Osteoblast (primary cell): ENCODE results near the gene MZB1. TPM values are rescaled to one million over a fixed set of nuclear protein-coding genes. Genes with fewer than 3 reads are reported as not detected.
A peak's percentile ranks its signal among the peaks of the same experiment; 100 is the strongest.
"Not testable (repeated sequence)": the region's sequence is repeated elsewhere in the genome, so short reads cannot be mapped to it uniquely, and the experiment has no call there.

Experiments
- DNase-seq: peaks from one replicate; pipeline ENCODE4 v3.0.0; 2011; ENCODE audit warnings: low spot score, mixed read lengths; ENCODE audit not compliant: insufficient read length; ENCODE audit errors: missing footprints
- H2AFZ ChIP-seq: 2 replicates; pipeline ENCODE4 v1.6.0; 2011; ENCODE audit warnings: mild to moderate bottlenecking, low read length
- H3K27ac ChIP-seq: 2 replicates; pipeline ENCODE4 v1.5.1; 2011; ENCODE audit warnings: mild to moderate bottlenecking, low read depth, low read length, moderate library complexity
- H3K27me3 ChIP-seq: 2 replicates; pipeline ENCODE4 v1.6.0; 2012; ENCODE audit warnings: mild to moderate bottlenecking, control low read depth, inconsistent platforms, low read length, moderate library complexity; ENCODE audit not compliant: insufficient read depth
- H3K36me3 ChIP-seq: 2 replicates; pipeline ENCODE4 v1.5.1; 2011; ENCODE audit warnings: mild to moderate bottlenecking, low read length, control low read depth, moderate library complexity; ENCODE audit not compliant: insufficient read depth
- H3K4me1 ChIP-seq: 2 replicates; pipeline ENCODE4 v1.5.1; 2011; ENCODE audit warnings: mild to moderate bottlenecking, low read length, control low read depth, moderate library complexity; ENCODE audit not compliant: insufficient read depth
- H3K4me2 ChIP-seq: 2 replicates; pipeline ENCODE4 v1.6.0; 2011; ENCODE audit warnings: mild to moderate bottlenecking, low read length; ENCODE audit not compliant: insufficient read depth
- H3K4me3 ChIP-seq: fragments of 200-600 bp; sonication (generic); 3 replicates; pipeline ENCODE4 v1.5.1; 2012; ENCODE audit warnings: mild to moderate bottlenecking, low read length, inconsistent platforms; ENCODE audit not compliant: insufficient read depth
- H3K79me2 ChIP-seq: 2 replicates; pipeline ENCODE4 v1.6.0; 2012; ENCODE audit warnings: mild to moderate bottlenecking, low read length, control low read depth, inconsistent platforms; ENCODE audit not compliant: insufficient read depth
- H3K9me3 ChIP-seq: 2 replicates; pipeline ENCODE4 v1.5.1; 2011; ENCODE audit warnings: low read depth, low read length, control low read depth
- H4K20me1 ChIP-seq: 2 replicates; pipeline ENCODE4 v1.6.0; 2012; ENCODE audit warnings: mild to moderate bottlenecking, low read length, control low read depth; ENCODE audit not compliant: insufficient read depth
- total RNA-seq: library from RNA; depleted of rRNA; stranded (reverse); fragments of >200 nt; gene quantifications from 2 replicates; pipeline ENCODE4 v1.2.3, GENCODE V29; 2012
- TF ChIP-seq, protein P1 (sequence below): IDR thresholded peaks from 2 replicates; pipeline ENCODE4 v1.5.1; 2011; ENCODE audit warnings: mild to moderate bottlenecking, low read depth, low read length, moderate library complexity; ENCODE audit errors: extremely low read depth

The MZB1 gene
- total RNA-seq, 1 donor = not detected

DNA sequence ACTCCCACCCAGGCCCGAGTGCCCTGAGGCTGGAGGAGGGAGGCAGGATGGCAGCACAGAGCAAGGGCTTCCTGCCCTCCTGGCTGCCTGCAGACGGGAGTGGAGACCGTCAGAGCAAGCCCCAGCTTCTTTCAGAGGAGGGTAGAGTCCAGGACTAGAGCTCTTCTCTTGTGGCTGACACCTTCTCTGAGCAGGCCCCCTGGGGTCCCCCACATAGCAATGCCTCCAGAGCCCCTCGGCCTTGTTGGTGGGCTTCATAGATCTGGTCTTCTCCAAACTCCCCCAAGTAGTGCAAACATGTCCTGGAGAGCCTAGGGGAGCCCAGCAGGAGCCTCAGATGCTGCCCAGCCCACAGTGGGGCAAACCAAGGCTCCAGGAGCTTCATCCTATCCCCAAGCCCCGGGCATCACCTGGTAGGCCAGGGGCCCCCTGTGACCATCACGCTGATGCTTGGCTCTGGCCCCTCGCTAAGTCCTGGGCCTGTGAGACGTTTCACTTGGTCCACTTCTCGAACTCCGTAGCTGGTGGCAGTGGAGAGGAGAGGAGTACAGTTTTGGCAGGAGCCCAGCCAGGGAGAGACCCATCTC lies 2.0 kb downstream of the MZB1 start:
- H3K4me1 ChIP-seq = peaks cover 4% of the 10 kb centered on the region
- no peaks in the 10 kb centered on the region for H3K36me3 ChIP-seq
- H3K79me2 ChIP-seq = no peaks in the 10 kb centered on the region
- no peaks in the 10 kb centered on the region for H3K9me3 ChIP-seq
- no peaks in the 10 kb centered on the region for H3K27me3 ChIP-seq
- H4K20me1 ChIP-seq = no peaks in the 10 kb centered on the region
- no peak overlapping the region for H3K4me3 ChIP-seq
- TF ChIP-seq, protein P1, sequence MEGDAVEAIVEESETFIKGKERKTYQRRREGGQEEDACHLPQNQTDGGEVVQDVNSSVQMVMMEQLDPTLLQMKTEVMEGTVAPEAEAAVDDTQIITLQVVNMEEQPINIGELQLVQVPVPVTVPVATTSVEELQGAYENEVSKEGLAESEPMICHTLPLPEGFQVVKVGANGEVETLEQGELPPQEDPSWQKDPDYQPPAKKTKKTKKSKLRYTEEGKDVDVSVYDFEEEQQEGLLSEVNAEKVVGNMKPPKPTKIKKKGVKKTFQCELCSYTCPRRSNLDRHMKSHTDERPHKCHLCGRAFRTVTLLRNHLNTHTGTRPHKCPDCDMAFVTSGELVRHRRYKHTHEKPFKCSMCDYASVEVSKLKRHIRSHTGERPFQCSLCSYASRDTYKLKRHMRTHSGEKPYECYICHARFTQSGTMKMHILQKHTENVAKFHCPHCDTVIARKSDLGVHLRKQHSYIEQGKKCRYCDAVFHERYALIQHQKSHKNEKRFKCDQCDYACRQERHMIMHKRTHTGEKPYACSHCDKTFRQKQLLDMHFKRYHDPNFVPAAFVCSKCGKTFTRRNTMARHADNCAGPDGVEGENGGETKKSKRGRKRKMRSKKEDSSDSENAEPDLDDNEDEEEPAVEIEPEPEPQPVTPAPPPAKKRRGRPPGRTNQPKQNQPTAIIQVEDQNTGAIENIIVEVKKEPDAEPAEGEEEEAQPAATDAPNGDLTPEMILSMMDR = no peak
- no peak overlapping the region for H2AFZ ChIP-seq
- no peak overlapping the region for H3K27ac ChIP-seq
- DNase-seq = peak; percentile 73
- no peak overlapping the region for H3K4me2 ChIP-seq

DNA sequence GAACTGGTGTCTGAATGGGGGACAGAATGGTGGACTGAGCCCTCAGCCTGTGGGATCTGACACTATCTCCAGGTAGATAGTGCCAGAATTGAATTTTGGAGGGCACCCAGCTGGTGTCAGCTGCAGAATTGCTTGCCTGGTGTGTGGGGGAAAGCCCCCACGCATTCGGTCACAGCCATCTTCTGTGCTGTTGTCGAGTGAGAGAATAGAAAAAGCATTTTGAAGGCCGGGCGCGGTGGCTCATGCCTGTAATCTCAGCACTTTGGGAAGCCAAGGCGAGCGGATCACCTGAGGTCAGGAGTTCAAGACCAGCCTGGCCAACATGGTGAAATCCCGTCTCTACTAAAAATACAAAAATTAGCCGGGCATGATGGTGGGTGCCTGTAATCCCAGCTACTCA lies 2.8 kb downstream of the MZB1 start:
- not testable (repeated sequence) for H3K36me3 ChIP-seq, H3K4me2 ChIP-seq, H3K4me3 ChIP-seq, H3K27me3 ChIP-seq, H3K27ac ChIP-seq, H2AFZ ChIP-seq, H3K9me3 ChIP-seq, H3K4me1 ChIP-seq, H3K79me2 ChIP-seq, H4K20me1 ChIP-seq
- DNase-seq = peak; percentile 50

DNA sequence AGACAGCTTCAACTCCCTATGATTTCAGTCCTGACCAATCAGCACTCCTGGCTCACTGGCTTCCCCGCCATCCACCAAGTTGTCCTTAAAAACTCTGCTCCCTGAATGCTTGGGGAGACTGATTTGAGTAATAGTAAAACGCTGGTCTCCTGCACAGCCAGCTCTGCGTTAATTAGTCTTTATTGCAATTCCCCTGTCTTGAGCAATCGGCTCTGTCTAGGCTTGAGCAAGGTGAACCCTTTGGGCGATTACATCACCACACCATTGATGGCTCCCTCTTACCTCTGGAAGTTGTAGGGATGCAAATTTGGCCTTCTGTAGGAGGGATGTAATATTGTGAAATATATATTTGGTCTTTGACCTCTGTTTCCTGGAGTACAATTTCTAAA lies 3.7 kb downstream of the MZB1 start:
- DNase-seq = peak; percentile 77

GRCh38 chr5:139385061-139386049 lies 4.4 kb downstream of the MZB1 start:
- Histone ChIP-seq H3K9me3 (no peaks in the 10 kb centered on the region), H3K27me3 (no peaks in the 10 kb centered on the region), H3K4me3 (peak overlapping the region; percentile 49), H3K4me2 (peak overlapping the region; percentile 78), H3K4me1 (peaks cover 4% of the 10 kb centered on the region), H3K27ac (peak overlapping the region; percentile 24), H3K36me3 (no peaks in the 10 kb centered on the region), H4K20me1 (no peaks in the 10 kb centered on the region), H2AFZ (peak overlapping the region; percentile 73), H3K79me2 (no peaks in the 10 kb centered on the region)
- TF ChIP-seq, protein P1 = no peak
- peak; percentile 94 for DNase-seq

More for the DNA sequence above, 3.7 kb downstream of the MZB1 start:
- Histone ChIP-seq H3K4me2 (no peak overlapping the region), H2AFZ (no peak overlapping the region), H3K27me3 (no peaks in the 10 kb centered on the region), H3K9me3 (no peaks in the 10 kb centered on the region), H3K27ac (no peak overlapping the region), H4K20me1 (no peaks in the 10 kb centered on the region), H3K36me3 (no peaks in the 10 kb centered on the region), H3K4me3 (no peak overlapping the region), H3K79me2 (no peaks in the 10 kb centered on the region), H3K4me1 (peaks cover 4% of the 10 kb centered on the region)
- TF ChIP-seq, protein P1 = no peak
